Hepatocyte (in vitro differentiated cells): Measurements from ENCODE around the gene TLL1. TPM values are rescaled to one million over a fixed set of nuclear protein-coding genes. Genes with fewer than 3 reads are reported as not detected.

Experiments used
- DNase-seq: peaks from one replicate; pipeline ENCODE4 v3.0.0-alpha.2; 2016; ENCODE audit warnings: low spot score
- H2AFZ ChIP-seq: fragments of 200-600 bp; sonication (generic); 2 replicates; pipeline ENCODE4 v1.6.0; 2016; ENCODE audit warnings: antibody characterized with exemption, mild to moderate bottlenecking
- H3K27ac ChIP-seq: fragments of 200-600 bp; sonication (generic); 2 replicates; pipeline ENCODE4 v1.5.1; 2016; ENCODE audit warnings: mild to moderate bottlenecking
- H3K27me3 ChIP-seq: fragments of 200-600 bp; sonication (generic); 2 replicates; pipeline ENCODE4 v1.6.1; 2016
- H3K36me3 ChIP-seq: fragments of 200-600 bp; sonication (generic); replicated peaks from 2 replicates; pipeline ENCODE4 v1.5.1; 2016; ENCODE audit warnings: low read depth; ENCODE audit not compliant: insufficient read depth
- H3K4me1 ChIP-seq: fragments of 200-600 bp; sonication (generic); 2 replicates; pipeline ENCODE4 v1.5.1; 2016; ENCODE audit warnings: mild to moderate bottlenecking, moderate library complexity; ENCODE audit not compliant: insufficient read depth
- H3K4me2 ChIP-seq: fragments of 200-600 bp; sonication (generic); 2 replicates; pipeline ENCODE4 v1.6.0; 2016
- H3K4me3 ChIP-seq: fragments of 200-600 bp; sonication (generic); 2 replicates; pipeline ENCODE4 v1.5.1; 2016; ENCODE audit warnings: mild to moderate bottlenecking
- H3K79me2 ChIP-seq: fragments of 200-600 bp; sonication (generic); 2 replicates; pipeline ENCODE4 v1.6.0; 2017; ENCODE audit warnings: mild to moderate bottlenecking
- H3K9me2 ChIP-seq: fragments of 200-600 bp; sonication (generic); replicated peaks from 2 replicates; pipeline ENCODE4 v1.6.0; 2017; ENCODE audit warnings: mild to moderate bottlenecking; ENCODE audit not compliant: insufficient read depth
- H3K9me3 ChIP-seq: fragments of 200-600 bp; sonication (generic); 2 replicates; pipeline ENCODE4 v1.5.1; 2016; ENCODE audit warnings: low read depth, mild to moderate bottlenecking
- H4K20me1 ChIP-seq: fragments of 200-600 bp; sonication (generic); 2 replicates; pipeline ENCODE4 v1.6.0; 2016; ENCODE audit warnings: mild to moderate bottlenecking; ENCODE audit not compliant: insufficient read depth, poor library complexity, severe bottlenecking
- CTCF ChIP-seq: fragments of 200-600 bp; sonication (generic); IDR thresholded peaks from 2 replicates; pipeline ENCODE4 v1.5.1; 2016; ENCODE audit warnings: antibody characterized with exemption, mild to moderate bottlenecking; ENCODE audit not compliant: poor library complexity
- EZH2 ChIP-seq: fragments of 200-600 bp; sonication (generic); IDR thresholded peaks from 2 replicates; pipeline ENCODE4 v1.6.1; 2016; ENCODE audit warnings: antibody characterized with exemption, mild to moderate bottlenecking, borderline replicate concordance
- EZH2phosphoT487 ChIP-seq: fragments of 200-600 bp; sonication (generic); IDR thresholded peaks from one replicate; pipeline ENCODE4 v1.6.1; 2018; ENCODE audit warnings: antibody characterized with exemption, mild to moderate bottlenecking, low read depth, moderate library complexity; ENCODE audit not compliant: unreplicated experiment, severe bottlenecking
- WGBS: methylation state at CpG from one replicate; pipeline ENCODE4 v1.1.6; 2016; ENCODE audit warnings: low lambda C conversion rate; ENCODE audit errors: missing lambda C conversion rate; 5-methylcytosine and 5-hydroxymethylcytosine counted together
- polyA plus RNA-seq: library from polyadenylated mRNA; unstranded; fragments of >200 nt; fragmentation: Nextera tagmentation; extraction: Ambion mirVana; gene quantifications from 2 replicates; pipeline ENCODE4 v1.2.1, GENCODE V29; 2016
- total RNA-seq: library from RNA; depleted of rRNA; stranded (reverse); fragments of >200 nt; gene quantifications from 2 replicates; pipeline ENCODE4 v1.2.3, GENCODE V29; 2014

TLL1 gene
- total and polyA plus RNA-seq, 2 experiments from 2014 or later = 0.30 to 0.97 TPM

- WGBS = 69% methylated on average over 1 of the region's 1 CpG
- TF ChIP-seq EZH2 (no peak), EZH2phosphoT487 (no peak), CTCF (no peak)
- H2AFZ ChIP-seq = no peak overlapping the region
Measured at GRCh38 chr4:166017804-166018203, 144.8 kb downstream of the TLL1 start.

GRCh38 chr4:166019441-166020220 is 146.6 kb downstream of the TLL1 start:
- H3K9me3 ChIP-seq = no peaks in the 10 kb centered on the region
- no peak for TF ChIP-seq CTCF
- TF ChIP-seq EZH2phosphoT487 = no peak
- TF ChIP-seq EZH2 = no peak
- no peak overlapping the region for H3K4me3 ChIP-seq
- H3K36me3 ChIP-seq = no peaks in the 10 kb centered on the region
- H3K79me2 ChIP-seq = no peaks in the 10 kb centered on the region
- H4K20me1 ChIP-seq = no peaks in the 10 kb centered on the region
- DNase-seq = peak; percentile 17
- no peaks in the 10 kb centered on the region for H3K27me3 ChIP-seq
- H3K4me1 ChIP-seq = no peaks in the 10 kb centered on the region
- H3K27ac ChIP-seq = peak overlapping the region; percentile 42
- no peak overlapping the region for H2AFZ ChIP-seq
- WGBS = 73% methylated on average over 2 of the region's 2 CpGs
- H3K9me2 ChIP-seq = no peaks in the 10 kb centered on the region
- no peak overlapping the region for H3K4me2 ChIP-seq

More at GRCh38 chr4:166017804-166018203, 144.8 kb downstream of the TLL1 start:
- Histone ChIP-seq H3K36me3 (no peaks in the 10 kb centered on the region), H3K4me2 (no peak overlapping the region), H3K4me1 (no peaks in the 10 kb centered on the region), H3K9me3 (no peaks in the 10 kb centered on the region), H3K27ac (no peak overlapping the region), H3K27me3 (no peaks in the 10 kb centered on the region), H4K20me1 (no peaks in the 10 kb centered on the region), H3K9me2 (no peaks in the 10 kb centered on the region), H3K4me3 (no peak overlapping the region), H3K79me2 (no peaks in the 10 kb centered on the region)
- no peak for DNase-seq

- Histone ChIP-seq H3K27ac (no peak overlapping the region), H3K4me2 (no peak overlapping the region), H3K9me3 (no peaks in the 10 kb centered on the region), H3K9me2 (no peaks in the 10 kb centered on the region), H3K4me1 (no peaks in the 10 kb centered on the region), H4K20me1 (no peaks in the 10 kb centered on the region), H3K4me3 (no peak overlapping the region), H2AFZ (no peak overlapping the region), H3K79me2 (no peaks in the 10 kb centered on the region), H3K36me3 (no peaks in the 10 kb centered on the region), H3K27me3 (no peaks in the 10 kb centered on the region)
- 89% methylated on average over 9 of the region's 9 CpGs for WGBS
- no peak for TF ChIP-seq CTCF
- no peak for TF ChIP-seq EZH2phosphoT487
- no peak for TF ChIP-seq EZH2
- no peak for DNase-seq
Measured at GRCh38 chr4:166021617-166022016, 148.6 kb downstream of the TLL1 start.
